ENCODE data around the gene CMYA5.
A peak's percentile ranks its signal among the peaks of the same experiment; 100 is the strongest.

The CMYA5 gene

DNA sequence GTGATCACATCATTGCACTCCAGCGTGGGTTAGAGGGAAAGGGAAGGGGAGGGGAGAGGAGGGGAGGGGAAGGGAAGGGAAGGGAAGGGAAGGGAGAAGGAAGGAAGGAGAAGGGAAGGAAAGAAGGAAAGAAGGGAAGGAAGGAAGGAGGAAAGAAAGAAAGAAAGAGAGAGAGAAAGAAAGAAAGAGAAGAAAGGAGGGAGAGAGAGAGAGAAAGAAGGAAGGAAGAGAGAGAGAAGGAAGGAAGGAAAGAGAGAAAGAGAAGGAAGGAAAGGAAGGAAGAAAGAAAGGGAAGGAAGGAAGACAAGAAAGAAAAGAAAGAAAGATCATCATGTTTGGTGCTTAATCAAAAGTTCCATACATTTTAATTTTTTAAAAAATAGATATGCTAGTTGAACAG is 136.2 kb downstream of the CMYA5 start:
- DNase-seq (ENCODE audit: low read depth in 1 of 2, low spot score in 1 of 2), result no peak
- no peak for TF ChIP-seq JUND (IDR thresholded peaks at IDR 0.05; ENCODE audit: low read depth)
- in situ Hi-C loops (cut with HindIII; ENCODE audit: low pct_unique_long_range_greater_than_20kb, low sequenced_read_pairs), result no loop called here

DNA sequence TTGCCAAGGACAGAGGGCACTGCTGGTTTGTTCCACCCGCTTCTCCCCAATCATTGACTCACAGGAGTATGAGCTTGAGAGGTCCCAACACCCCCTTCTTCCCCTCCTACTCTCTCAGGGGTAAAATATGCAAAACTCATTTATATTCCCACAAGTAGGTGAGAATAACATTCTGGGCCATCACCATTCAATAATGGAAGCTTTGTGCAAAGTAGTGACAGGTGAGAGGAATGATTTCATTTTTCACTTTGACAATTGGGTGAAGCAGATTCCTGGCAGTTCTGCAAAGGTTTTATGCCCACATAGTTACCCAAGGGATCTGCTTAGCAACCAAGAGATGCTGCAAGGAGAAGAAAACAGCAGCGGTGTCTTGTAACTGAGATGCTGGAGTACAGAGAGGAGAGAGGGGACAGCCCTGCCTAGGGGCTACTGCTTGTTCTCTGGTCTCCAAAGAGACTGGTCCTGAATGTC is 137.6 kb downstream of the CMYA5 start:
- no peak for DNase-seq (ENCODE audit: low read depth in 1 of 2, low spot score in 1 of 2)
- no peak for TF ChIP-seq JUND (IDR thresholded peaks at IDR 0.05; ENCODE audit: low read depth)
- in situ Hi-C loops (cut with HindIII; ENCODE audit: low pct_unique_long_range_greater_than_20kb, low sequenced_read_pairs), result no loop called here

DNA sequence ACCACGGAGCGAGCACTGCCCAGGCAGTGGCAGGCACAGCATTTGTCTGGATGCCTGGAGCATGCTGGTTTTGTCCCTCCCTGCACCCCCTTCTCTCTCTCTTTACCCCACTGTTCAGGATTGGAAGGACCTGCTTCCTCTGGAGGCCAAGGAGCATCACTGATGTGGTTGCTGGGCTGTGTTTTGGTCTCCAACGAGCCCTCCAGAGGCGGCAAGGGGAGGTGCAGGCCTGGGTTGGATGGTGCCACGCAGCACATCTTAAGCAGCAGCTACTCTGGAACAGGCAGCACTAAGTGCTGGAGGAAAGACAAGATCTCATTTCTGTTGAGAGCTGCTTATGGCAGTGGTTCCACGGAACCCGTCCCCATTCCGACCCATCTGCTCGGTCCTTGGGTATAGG is 139.6 kb downstream of the CMYA5 start:
- no peak for TF ChIP-seq JUND (IDR thresholded peaks at IDR 0.05; ENCODE audit: low read depth)
- in situ Hi-C loops (cut with HindIII; ENCODE audit: low pct_unique_long_range_greater_than_20kb, low sequenced_read_pairs), result no loop called here
- DNase-seq (ENCODE audit: low read depth in 1 of 2, low spot score in 1 of 2), result peak in 1 of 2 experiments; percentile 42

DNA sequence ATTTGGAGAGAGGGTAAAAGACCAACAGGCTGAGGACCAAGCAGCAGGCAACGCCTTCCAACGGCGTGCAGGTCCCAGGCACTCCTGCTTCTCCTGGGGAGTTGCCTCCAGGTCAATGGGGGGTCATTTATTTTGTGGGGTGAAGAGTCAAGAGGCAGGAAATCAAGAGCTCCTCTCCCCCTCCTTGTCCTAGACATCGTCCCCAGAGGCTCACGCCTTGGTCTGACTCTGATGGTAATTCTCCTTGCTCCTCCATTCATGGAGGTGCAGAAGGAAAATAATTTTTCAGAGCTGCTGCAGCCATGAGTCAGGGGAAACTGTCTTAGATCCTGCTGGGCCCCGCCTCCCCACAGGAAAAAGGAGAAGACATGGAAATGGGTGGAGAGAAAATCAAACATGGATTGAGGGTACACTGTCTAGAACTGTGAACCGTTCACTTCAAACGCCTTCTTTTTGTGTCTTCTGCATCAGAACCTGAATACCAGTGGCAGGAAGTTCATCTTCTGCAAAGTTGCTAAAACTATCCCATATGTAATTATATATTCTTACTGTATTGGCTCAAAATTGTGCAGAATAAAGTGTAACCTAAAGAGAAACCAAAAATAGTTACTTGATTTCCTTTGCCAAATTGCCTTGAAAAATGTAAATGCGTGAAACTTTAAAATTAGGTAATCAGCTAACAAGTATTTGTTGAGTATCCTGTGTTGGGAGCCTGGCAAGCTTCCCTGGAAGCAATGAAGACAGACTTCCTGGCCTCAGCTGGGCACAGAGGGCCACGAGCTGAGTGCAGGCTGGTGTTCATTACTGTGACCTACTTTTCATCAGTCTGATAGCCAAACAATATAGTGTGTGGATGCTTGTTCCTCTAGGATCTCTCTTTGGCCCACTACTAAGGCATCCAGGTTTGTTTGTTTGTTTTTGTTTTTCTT is 142.0 kb downstream of the CMYA5 start:
- in situ Hi-C loops (cut with HindIII; ENCODE audit: low pct_unique_long_range_greater_than_20kb, low sequenced_read_pairs), result no loop called here
- no peak for TF ChIP-seq JUND (IDR thresholded peaks at IDR 0.05; ENCODE audit: low read depth)
- DNase-seq (ENCODE audit: low read depth in 1 of 2, low spot score in 1 of 2), result no peak

DNA sequence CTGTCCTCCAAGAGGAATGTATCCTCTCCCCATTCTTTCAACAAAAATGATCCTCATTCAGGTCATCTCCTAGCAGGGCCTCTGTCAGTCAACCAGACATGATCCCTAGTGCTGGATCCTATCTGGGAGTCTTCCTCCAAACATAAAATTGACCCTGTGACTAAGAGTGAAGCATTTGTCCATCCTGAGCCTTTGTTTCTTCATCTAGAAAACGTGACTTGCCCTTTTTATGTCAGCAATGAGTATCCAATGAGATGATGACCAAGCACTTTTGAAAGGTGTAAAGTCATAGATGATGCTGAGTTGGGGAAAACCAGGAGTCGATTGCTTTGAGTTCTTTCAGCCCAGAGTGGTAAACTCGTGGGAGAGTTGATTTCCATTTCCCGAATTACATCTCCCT is 143.3 kb downstream of the CMYA5 start:
- DNase-seq (ENCODE audit: low read depth in 1 of 2, low spot score in 1 of 2), result no peak
- no peak for TF ChIP-seq JUND (IDR thresholded peaks at IDR 0.05; ENCODE audit: low read depth)
- in situ Hi-C loops (cut with HindIII; ENCODE audit: low pct_unique_long_range_greater_than_20kb, low sequenced_read_pairs), result no loop called here

DNA sequence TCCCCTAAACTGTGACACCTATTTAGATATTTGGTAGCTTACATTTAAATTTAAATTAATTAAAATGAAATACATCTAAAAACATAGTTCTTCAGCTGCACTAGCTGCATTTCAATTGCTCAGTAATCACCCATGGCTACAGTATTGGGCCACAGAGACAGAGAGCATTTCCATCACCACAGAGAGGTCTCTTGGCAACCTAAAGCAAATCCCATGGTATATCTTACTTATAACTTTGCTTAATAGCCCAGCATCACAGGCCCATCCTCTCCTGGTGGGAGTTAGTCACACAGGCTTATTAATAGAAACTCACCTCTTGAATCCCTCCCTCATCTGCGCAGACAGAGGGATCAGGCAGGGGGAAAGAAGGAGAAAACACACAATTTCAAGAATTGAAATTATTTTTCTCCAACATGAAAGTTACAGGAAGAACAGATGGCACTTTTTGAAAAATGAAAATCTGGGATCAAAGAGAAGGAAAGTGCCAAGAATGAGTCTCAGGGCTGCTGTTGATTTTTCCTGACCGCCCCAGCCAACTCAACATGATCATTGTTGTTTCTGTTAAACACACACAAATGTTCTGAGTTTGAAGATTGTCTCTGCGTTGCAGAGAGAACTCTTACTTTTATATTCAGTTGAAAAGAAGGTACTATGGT is 144.6 kb downstream of the CMYA5 start:
- in situ Hi-C loops (cut with HindIII; ENCODE audit: low pct_unique_long_range_greater_than_20kb, low sequenced_read_pairs), result no loop called here
- DNase-seq (ENCODE audit: low read depth in 1 of 2, low spot score in 1 of 2), result no peak
- no peak for TF ChIP-seq JUND (IDR thresholded peaks at IDR 0.05; ENCODE audit: low read depth)

DNA sequence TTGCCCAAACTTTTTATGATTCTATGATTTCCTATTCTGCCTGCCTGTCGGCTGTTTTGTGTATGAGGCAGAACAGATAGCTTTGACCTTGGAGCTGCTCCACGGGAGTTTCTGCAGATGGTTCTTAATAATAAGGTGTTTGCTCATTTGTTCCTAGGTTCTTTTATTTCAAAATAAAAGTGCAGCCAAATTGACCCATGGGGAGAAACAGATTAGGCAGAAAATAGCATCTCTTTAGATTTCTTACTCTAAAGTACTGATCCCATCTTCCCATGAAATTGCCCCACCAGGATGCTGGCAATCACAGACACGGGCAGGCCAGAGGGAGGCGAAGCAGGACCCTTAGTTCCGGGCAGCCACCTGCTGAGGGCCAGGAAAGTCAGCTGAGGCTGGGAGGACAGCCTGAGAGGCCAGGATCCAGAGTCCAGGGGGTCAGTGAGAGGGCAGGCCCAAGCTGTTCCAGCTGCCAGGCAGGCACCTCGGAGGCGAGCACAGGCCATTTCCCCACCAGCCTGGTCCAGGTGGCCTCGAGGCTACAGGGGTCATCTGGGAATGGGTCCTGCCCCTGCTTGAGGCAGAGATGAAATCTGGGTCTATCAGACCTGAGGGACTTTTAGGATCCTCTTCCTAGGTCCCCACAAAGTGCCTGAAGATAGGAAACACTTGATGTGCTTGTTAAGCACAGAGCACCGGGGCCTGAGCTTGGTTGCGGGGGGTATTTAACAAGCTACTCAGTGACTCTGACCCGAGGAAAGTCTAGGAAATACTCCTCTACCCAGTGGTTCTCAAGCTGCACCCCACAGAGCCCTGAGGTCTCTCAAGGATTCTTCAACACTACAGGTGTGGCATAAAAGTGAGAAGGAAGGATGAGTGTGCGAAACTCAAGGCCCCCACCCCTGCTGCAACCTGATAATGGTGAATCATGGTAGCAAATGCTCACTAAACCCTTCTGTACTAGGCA is 145.4 kb downstream of the CMYA5 start:
- DNase-seq (ENCODE audit: low read depth in 1 of 2, low spot score in 1 of 2), result no peak
- in situ Hi-C loops (cut with HindIII; ENCODE audit: low pct_unique_long_range_greater_than_20kb, low sequenced_read_pairs), result no loop called here

DNA sequence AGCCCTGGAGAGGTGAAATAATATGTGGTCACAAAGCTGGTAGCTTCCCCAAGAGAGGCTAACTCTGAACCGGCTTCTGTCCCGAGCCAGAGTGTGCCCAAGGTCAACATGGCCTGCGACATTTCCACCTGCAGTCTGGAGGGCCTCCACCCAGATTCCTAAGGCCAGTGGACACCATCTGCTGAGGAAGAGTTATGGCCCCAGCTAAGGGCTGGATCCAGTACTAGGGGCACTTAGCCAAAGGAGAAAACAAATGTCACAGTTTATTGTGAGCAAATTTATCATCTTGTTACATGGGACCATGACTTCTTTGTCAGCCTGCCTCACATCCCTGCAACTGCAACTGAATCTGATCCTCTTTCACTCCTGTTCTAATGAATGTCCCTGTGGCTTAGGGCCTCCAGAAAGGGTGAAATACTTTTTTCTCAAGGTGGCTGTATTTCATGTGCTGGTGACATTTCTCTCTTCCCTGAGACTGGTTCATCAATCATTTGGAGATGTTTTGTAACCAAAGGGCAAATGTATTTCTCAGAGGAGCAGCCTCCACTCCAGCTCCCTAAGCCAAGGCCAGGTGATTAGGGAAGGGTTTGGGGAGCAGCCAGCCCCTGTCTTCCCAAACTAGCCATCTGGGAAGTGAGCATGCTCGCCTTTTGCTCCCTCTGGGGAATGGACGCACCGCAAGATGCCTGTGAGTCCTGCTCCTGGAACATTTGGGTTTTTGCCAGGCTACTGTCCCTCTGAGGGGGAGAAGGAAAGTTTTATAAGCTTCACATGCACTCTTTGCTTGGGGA is 148.3 kb downstream of the CMYA5 start:
- no peak for TF ChIP-seq JUND (IDR thresholded peaks at IDR 0.05; ENCODE audit: low read depth)
- DNase-seq (ENCODE audit: low read depth in 1 of 2, low spot score in 1 of 2), result no peak
- in situ Hi-C loops (cut with HindIII; ENCODE audit: low pct_unique_long_range_greater_than_20kb, low sequenced_read_pairs), result no loop called here

More for the DNA sequence above, 145.4 kb downstream of the CMYA5 start:
- TF ChIP-seq JUND (IDR thresholded peaks at IDR 0.05; ENCODE audit: low read depth), result no peak

DNA sequence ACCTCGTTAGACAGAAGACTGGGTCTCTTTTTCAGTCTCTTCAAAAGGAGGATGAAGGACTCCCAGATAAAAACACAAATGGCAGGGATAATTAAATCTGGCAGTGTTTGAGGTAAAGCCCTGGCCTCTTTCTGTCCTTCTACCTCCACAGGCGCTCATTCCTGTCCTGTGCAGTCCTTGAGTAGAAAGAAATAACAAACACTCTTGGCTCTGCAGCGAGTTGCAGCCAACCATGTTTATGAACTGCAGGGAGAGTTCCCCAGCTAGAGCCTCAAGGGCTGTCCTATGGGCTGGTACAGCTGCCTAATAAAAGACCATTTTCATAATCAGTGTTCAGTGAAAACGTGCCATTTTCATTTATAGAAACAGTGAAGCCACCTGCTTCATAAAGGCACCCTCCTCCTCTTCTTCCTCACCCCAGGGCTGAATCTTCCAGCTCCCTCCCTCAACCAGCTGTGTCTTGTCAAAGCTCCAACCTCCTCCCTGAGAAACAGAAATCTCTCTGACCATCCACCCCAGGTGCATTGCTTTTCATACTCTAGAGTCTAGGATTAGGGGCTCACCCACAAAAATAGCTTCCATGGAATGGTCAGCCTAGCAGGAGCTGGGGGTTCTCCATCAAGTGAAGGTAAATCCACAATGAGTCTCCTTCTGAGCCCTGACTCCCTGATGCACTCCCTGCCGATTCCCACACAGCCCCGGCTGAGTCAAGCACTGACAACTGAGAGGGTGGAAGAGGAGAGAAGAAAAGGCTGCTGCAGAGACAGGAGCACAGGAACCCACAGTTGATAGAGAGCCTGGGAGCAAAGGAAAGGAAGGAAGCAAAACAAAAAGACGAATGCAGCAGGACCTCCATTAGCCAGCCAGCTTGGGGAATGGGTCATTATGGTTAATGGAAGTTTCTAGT is 150.7 kb downstream of the CMYA5 start:
- in situ Hi-C loops (cut with HindIII; ENCODE audit: low pct_unique_long_range_greater_than_20kb, low sequenced_read_pairs), result no loop called here
- no peak for DNase-seq (ENCODE audit: low read depth in 1 of 2, low spot score in 1 of 2)
- no peak for TF ChIP-seq JUND (IDR thresholded peaks at IDR 0.05; ENCODE audit: low read depth)

DNA sequence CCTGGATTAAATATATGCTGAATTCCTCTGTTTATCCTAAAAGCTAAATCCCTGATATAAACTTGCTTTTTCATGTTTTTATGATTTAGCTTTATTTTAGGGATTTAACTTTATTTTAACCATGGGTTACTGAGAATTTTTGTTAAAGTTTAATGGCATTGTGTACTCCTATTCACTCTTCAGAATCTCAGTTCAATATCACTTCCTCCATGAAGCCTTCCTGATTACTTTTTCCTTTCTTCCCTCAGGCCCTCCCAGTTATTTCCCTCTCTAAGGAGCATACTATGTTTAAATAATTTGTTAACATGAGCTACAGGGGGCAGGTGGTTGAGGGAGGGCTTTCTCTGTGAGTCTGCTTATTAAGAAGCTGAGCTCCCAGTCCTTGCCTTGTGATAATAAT is 151.5 kb downstream of the CMYA5 start:
- in situ Hi-C loops (cut with HindIII; ENCODE audit: low pct_unique_long_range_greater_than_20kb, low sequenced_read_pairs), result no loop called here
- no peak for DNase-seq (ENCODE audit: low read depth in 1 of 2, low spot score in 1 of 2)
- TF ChIP-seq JUND (IDR thresholded peaks at IDR 0.05; ENCODE audit: low read depth), result no peak
